ENCODE data around the gene VWA5B2.

DNA sequence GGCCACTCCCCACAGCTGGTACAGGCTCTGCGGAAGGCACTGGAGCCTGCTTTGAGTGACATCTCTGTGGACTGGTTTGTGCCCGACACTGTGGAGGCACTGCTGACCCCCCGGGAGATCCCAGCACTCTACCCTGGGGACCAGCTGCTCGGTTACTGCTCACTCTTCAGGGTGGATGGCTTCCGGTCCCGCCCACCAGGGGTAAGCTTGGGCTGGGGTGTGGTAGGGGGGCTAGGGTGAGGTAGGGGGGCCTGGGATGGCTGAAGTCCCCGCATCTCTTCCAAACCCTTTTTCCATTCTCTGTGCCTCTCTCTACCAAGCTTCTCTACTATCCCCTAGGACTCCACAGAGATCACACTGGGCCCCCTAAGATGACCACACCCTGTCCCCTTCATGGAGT is 7.8 kb downstream of the VWA5B2 start:
- TF ChIP-seq, protein P1, sequence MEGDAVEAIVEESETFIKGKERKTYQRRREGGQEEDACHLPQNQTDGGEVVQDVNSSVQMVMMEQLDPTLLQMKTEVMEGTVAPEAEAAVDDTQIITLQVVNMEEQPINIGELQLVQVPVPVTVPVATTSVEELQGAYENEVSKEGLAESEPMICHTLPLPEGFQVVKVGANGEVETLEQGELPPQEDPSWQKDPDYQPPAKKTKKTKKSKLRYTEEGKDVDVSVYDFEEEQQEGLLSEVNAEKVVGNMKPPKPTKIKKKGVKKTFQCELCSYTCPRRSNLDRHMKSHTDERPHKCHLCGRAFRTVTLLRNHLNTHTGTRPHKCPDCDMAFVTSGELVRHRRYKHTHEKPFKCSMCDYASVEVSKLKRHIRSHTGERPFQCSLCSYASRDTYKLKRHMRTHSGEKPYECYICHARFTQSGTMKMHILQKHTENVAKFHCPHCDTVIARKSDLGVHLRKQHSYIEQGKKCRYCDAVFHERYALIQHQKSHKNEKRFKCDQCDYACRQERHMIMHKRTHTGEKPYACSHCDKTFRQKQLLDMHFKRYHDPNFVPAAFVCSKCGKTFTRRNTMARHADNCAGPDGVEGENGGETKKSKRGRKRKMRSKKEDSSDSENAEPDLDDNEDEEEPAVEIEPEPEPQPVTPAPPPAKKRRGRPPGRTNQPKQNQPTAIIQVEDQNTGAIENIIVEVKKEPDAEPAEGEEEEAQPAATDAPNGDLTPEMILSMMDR (conservative IDR thresholded peaks at IDR 0.05; ENCODE audit: low read depth, low read length), result no peak
- TF ChIP-seq EZH2 (IDR thresholded peaks at IDR 0.05; ENCODE audit: low read length, unreplicated experiment), result no peak

Data from PC-3 (cell line).